Stimulated activated naive CD8-positive, alpha-beta T cell treated with anti-CD3 and anti-CD28 coated beads, Interleukin-15, Interleukin-2, amounts not matched to agents 100 ng/mL and 50 ng/mL, for 24 hours (primary cell): Measurements from ENCODE around the gene CPNE2.

Experiments
- H3K27ac Mint-ChIP-seq: one replicate; pipeline ENCODE4 v1.8.0; 2021; ENCODE audit warnings: mild to moderate bottlenecking, mixed read lengths
- H3K27me3 Mint-ChIP-seq: one replicate; pipeline ENCODE4 v1.8.0; 2021; ENCODE audit warnings: mixed read lengths
- H3K36me3 Mint-ChIP-seq: one replicate; pipeline ENCODE4 v1.8.0; 2021; ENCODE audit warnings: low read depth, mixed read lengths
- H3K4me1 Mint-ChIP-seq: one replicate; pipeline ENCODE4 v1.8.0; 2021; ENCODE audit warnings: low read depth, mixed read lengths
- H3K4me3 Mint-ChIP-seq: one replicate; pipeline ENCODE4 v1.8.0; 2021; ENCODE audit warnings: mild to moderate bottlenecking, mixed read lengths
- H3K9me3 Mint-ChIP-seq: one replicate; pipeline ENCODE4 v1.8.0; 2021; ENCODE audit warnings: mixed read lengths

The CPNE2 gene

DNA sequence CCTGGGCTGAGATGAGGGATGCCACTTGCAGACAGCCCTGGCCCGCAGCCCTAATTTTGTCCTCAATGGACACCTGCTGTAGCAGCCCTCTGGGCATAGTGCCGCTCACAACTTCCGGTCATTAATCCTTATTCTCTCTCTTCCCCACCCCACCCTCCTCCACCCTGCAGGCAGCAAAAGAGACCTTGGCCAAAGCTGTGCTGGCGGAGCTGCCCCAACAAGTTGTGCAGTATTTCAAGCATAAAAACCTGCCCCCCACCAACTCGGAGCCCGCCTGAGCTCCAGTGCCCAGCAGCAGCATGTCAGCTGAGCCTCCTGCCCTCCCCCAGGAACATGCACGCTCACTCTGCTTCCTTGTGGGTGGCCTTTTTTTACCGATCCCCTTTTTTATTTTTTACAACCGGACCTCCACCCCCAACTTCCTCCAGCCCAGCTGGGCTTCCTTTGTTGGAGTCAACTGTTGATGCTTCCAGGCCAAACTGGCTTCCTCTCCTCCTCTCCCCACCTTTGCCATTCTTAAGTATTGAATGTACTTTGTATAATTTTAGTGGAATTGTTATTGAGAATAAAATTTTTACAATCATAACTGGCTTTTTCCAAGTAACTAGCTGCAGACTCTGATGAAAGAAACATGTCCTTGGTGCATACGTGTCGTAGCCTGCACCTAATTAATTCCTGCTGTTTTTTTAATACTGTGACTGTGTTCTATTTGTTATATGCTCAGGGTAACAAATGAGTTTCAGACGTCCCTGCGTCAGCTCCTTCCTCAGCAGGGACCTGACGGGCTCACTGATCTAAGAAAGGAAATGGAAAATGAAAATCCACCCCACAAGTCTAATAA, 55.2 kb downstream of the CPNE2 start:
- Mint-ChIP-seq H3K9me3 (no peaks in the 10 kb centered on the region), H3K4me3 (no peak overlapping the region), H3K4me1 (peaks cover 29% of the 10 kb centered on the region), H3K27ac (peak overlapping the region; percentile 39), H3K27me3 (no peaks in the 10 kb centered on the region), H3K36me3 (peaks cover 7% of the 10 kb centered on the region)

DNA sequence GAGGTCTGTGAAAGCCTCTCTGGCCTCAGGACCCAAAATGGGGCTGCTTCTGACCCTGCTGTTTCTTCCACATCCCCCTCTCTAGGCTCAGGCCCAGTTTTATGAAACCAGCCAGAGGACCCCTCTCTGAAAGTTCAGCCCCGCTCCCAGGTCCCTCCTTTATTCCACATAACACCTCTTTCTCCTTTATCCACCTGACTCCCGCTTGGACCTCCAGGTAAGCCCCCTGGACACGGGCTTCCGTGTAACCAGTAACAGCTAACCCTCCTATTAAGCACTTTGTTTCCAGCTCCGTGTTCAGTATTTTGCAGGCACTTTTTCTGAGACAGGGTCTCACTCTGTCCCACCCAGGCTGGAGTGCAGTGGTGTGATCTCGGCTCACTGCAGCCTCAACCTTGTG, 56.1 kb downstream of the CPNE2 start:
- Mint-ChIP-seq H3K36me3 (peaks cover 15% of the 10 kb centered on the region), H3K27me3 (no peaks in the 10 kb centered on the region), H3K4me3 (no peak overlapping the region), H3K4me1 (peaks cover 23% of the 10 kb centered on the region), H3K9me3 (no peaks in the 10 kb centered on the region), H3K27ac (no peak overlapping the region)

DNA sequence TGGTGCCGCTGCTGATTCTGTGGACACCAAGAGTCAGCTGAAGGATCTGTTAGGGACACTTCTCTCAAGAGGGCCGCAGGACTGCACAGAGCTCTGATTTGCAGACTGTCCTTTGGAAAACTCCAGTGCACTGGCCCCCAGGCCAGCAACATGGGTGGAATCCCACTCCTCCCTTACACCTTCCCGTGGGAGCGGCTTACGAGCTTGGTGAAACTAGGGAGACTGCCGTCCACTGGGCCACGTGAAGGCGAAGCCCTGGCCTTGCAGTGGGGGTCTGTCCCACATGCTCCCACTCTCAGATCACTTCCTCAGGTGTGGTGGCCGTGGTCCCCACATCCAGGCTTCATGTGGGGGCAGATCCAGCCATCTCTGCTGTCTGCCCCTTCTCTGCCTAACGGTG, 57.0 kb downstream of the CPNE2 start:
- H3K27ac Mint-ChIP-seq = no peak overlapping the region
- no peaks in the 10 kb centered on the region for H3K27me3 Mint-ChIP-seq
- no peak overlapping the region for H3K4me3 Mint-ChIP-seq
- H3K36me3 Mint-ChIP-seq = peaks cover 24% of the 10 kb centered on the region
- no peaks in the 10 kb centered on the region for H3K9me3 Mint-ChIP-seq
- H3K4me1 Mint-ChIP-seq = peaks cover 23% of the 10 kb centered on the region

DNA sequence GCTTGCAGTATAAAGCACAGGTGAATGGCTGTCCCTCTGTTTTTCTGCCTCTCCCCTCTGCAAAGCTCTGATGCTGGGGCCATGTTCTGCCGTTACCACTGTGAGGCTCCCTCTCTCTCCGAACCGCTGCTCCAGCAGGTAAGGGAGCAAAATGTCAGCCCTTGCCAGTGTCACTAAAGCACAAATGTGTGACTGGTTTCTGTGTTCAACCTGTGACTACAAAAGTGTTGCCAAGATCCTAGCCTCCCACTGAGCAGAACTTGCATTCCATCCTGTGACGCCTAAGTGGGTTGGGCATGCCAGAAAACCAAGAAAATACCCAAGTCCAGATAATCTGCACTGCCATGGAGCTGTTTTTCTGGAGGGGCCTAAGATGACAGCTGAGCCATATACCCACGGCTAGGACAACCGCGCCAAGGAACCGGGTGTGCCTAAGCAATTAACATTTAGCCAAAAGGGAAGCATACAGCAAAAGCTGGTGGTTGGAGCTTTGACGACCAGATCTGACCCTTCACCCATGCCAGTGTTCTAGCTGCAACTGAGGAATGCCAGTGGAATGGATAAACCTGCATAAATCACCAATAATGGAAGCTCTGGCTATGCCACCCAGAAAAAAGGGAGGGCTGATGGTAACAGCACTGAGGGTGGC, 58.4 kb downstream of the CPNE2 start:
- H3K27me3 Mint-ChIP-seq = no peaks in the 10 kb centered on the region
- peaks cover 23% of the 10 kb centered on the region for H3K4me1 Mint-ChIP-seq
- peaks cover 34% of the 10 kb centered on the region for H3K36me3 Mint-ChIP-seq
- H3K4me3 Mint-ChIP-seq = no peak overlapping the region
- H3K9me3 Mint-ChIP-seq = no peaks in the 10 kb centered on the region
- H3K27ac Mint-ChIP-seq = no peak overlapping the region

DNA sequence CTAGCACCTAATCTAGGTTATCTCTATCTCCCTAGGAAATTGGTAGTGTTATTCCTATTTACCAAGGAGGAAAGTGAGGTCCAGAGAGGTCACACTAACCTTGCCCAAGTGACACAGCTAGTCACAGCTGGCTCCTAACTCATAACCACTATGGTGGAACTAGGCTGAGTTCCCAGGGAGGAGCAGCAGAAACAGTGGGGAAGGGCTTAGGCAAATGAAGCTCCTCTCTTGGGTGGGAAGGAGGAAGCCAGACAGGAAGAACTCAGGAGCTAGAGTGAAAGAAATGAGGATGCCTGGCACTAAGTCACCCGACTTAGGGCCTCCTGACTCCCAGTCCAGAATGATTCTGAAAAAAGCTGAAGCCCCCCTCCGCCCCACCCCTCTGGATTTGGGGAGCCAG, 59.0 kb downstream of the CPNE2 start:
- no peaks in the 10 kb centered on the region for H3K27me3 Mint-ChIP-seq
- H3K36me3 Mint-ChIP-seq = peaks cover 40% of the 10 kb centered on the region
- peaks cover 23% of the 10 kb centered on the region for H3K4me1 Mint-ChIP-seq
- H3K9me3 Mint-ChIP-seq = no peaks in the 10 kb centered on the region
- H3K27ac Mint-ChIP-seq = no peak overlapping the region
- no peak overlapping the region for H3K4me3 Mint-ChIP-seq

DNA sequence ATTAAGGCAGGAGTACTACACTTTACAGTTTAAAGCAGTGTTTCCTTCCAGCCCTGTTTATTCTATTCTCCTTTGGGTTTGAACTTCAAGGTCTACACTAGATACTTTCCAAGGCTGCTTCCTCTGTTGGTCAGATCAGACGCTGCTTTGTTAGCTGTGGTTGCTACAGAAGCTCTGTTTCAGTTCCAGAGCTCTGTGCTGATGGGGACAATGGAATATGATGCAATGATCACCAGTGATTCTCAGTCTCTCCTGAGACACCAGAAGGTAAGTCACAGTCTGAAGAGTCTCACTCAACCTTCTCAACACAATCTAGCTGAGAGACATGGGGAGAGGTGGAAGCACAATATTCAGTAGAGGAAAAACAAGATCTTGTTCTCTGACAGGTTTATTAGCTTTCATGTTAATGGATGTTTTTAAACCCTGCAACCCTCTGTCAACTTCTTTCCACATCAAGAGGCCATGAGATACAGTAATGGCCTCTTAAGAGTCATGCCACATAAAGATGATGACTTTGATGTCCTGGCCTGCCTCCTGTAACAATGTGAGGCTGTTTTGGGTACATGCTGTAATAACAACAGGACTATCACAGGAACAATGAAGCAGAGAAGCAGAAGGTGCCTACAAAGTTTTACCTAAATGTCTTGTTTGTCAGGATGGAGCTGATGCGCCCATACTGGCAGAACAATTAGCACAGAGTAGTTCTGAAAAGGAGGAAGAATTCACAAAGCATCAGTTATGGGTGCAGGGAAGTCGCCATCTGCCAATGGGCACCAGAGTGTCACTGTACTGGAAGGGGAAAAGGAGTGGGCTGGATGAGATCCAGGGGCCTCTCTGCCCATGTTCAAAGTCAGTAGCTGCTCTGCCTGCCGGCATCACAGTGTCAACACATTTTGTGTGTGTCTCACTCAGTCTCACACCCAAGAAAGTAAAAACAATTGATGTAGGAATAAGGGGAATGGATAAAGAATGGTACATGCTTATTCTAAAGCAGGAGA, 60.0 kb downstream of the CPNE2 start:
- peaks cover 48% of the 10 kb centered on the region for H3K36me3 Mint-ChIP-seq
- H3K4me3 Mint-ChIP-seq = no peak overlapping the region

DNA sequence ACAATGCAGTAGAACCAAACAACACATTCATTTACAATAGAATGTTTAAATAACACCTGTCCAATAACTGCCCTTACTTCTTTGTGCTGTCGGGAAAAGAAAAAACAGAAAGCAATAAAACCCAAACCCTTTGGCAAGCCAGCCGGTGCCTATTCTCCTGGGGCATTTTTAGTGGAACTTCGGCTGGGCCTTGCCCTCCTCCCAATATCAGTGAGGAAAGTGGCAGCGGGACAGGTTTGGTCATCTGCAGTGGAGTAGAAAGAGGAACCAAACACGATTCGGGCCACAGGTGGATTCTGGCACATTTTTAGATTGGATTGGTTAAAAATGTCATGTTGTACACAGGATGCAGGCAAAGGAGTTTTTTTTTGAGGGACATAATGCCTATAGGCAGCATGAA, 61.5 kb downstream of the CPNE2 start:
- H3K9me3 Mint-ChIP-seq = no peaks in the 10 kb centered on the region
- H3K4me1 Mint-ChIP-seq = peaks cover 12% of the 10 kb centered on the region
- H3K4me3 Mint-ChIP-seq = no peak overlapping the region
- no peak overlapping the region for H3K27ac Mint-ChIP-seq
- H3K27me3 Mint-ChIP-seq = no peaks in the 10 kb centered on the region
- peaks cover 58% of the 10 kb centered on the region for H3K36me3 Mint-ChIP-seq

More for the DNA sequence above, 60.0 kb downstream of the CPNE2 start:
- Mint-ChIP-seq H3K9me3 (no peaks in the 10 kb centered on the region), H3K27me3 (no peaks in the 10 kb centered on the region), H3K27ac (peak overlapping the region; percentile 62), H3K4me1 (peaks cover 17% of the 10 kb centered on the region)

DNA sequence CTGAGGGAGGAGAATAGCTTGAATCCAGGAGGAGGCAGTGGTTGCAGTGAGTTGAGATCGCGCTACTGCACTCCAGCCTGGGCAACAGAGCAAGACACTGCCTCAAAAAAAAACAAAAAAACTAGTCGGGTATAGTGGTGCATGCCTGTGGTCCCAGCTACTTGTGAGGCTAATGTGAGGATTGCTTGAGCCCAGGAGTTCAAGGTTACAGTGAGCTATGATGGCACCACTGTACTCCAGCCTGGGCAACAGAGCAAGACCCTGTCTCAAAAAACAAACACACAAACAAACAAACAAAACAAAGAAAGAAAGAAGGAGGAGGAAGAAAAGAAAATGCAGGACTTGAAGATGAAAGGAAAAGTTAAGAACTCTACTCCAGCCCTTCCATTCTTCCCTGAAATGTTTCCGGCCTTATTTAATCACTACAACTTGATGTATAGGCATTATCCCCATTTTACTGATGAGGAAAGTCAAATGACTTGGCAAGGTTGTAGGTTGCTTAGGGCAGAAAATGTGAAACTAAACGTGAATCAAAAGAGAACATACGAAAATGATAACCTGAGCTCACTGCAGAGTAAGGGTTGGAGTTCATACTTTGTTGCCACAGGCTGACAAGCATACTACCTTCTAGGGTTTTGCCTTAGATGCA, 63.4 kb downstream of the CPNE2 start:
- peaks cover 71% of the 10 kb centered on the region for H3K36me3 Mint-ChIP-seq
- H3K9me3 Mint-ChIP-seq = no peaks in the 10 kb centered on the region
- peaks cover 12% of the 10 kb centered on the region for H3K4me1 Mint-ChIP-seq
- no peak overlapping the region for H3K27ac Mint-ChIP-seq
- no peaks in the 10 kb centered on the region for H3K27me3 Mint-ChIP-seq
- H3K4me3 Mint-ChIP-seq = no peak overlapping the region

DNA sequence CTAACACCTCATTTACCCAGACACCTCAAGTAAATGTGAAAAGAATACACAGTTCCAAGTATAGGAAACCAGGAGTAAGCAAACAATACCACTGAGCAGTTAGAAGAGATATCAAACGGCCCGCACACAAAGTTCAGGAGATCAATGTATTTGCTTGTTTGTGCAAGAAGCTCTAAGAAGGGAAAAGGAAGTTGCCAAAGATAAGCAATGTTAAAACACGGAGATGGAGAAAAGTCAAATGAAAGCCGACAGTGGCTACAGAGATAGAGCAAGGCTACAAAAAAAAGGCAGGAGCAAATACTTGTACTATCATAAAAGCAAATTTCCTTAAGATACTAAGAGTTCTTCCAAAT, 63.9 kb downstream of the CPNE2 start:
- Mint-ChIP-seq H3K27me3 (no peaks in the 10 kb centered on the region), H3K4me1 (peaks cover 12% of the 10 kb centered on the region), H3K9me3 (no peaks in the 10 kb centered on the region), H3K27ac (no peak overlapping the region), H3K36me3 (peaks cover 76% of the 10 kb centered on the region), H3K4me3 (no peak overlapping the region)

DNA sequence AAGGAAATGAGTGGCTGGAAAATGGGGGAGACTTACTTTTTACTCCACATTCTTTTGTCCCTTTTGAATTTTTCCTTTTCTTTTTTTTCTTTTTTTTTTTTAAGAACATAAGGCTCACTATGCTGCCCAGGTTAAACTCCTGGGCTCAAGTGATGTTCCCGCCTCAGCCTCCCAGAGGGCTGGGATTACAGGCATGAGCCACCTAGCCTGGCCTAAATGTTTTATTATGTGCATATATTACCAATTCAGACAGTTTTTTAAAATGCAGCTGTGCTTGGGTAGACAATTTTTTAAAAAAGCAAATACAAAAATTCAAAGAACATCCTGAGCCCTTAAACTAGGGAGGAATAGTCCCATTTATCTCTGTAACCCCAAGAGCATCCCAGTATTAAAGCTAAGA, 65.2 kb downstream of the CPNE2 start:
- Mint-ChIP-seq H3K4me3 (no peak overlapping the region), H3K4me1 (peaks cover 2% of the 10 kb centered on the region), H3K9me3 (no peaks in the 10 kb centered on the region), H3K36me3 (peaks cover 70% of the 10 kb centered on the region), H3K27ac (no peak overlapping the region), H3K27me3 (no peaks in the 10 kb centered on the region)

DNA sequence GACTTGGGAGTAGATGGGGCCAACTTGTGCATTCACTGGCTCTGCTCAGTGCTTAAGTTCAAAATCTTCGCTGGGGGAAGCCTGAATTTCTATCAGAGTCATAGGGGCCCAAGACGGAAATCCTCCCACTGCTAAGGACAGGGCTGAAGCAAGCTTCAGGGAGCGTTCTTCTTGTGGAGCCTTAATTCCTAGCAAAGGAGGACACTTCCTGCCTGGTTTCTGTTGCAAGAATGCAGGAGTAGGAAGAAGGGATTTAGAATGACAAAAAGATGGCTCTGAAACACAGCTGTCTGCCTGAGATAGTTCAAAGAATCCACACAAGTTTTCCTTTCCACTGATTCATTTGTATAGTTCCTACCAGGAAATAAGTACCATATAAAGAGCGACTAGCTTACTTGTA, 67.1 kb downstream of the CPNE2 start:
- Mint-ChIP-seq H3K9me3 (no peaks in the 10 kb centered on the region), H3K36me3 (peaks cover 66% of the 10 kb centered on the region), H3K27me3 (no peaks in the 10 kb centered on the region), H3K4me1 (no peaks in the 10 kb centered on the region), H3K27ac (no peak overlapping the region), H3K4me3 (no peak overlapping the region)

DNA sequence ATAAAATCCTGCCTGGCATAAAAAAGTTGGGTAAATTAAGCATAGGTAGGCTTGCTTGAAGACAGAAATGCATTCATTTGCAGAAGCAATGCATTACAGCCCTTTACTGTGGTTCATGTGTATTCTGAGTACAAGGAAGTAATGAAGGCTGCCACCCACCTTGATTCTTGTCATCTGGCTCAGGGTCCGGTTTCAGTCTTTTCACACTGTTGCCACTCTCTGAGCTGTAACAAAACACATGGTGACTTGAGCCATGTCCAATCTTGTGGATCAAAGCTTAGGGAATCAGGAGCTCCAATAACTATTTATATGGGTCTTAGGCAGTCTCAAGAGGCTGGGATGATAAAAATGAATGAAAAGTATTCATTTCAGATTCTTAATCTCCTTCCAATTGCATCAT, 71.5 kb downstream of the CPNE2 start:
- Mint-ChIP-seq H3K27me3 (no peaks in the 10 kb centered on the region), H3K9me3 (no peaks in the 10 kb centered on the region), H3K36me3 (peaks cover 63% of the 10 kb centered on the region), H3K4me1 (no peaks in the 10 kb centered on the region), H3K4me3 (no peak overlapping the region), H3K27ac (no peak overlapping the region)

DNA sequence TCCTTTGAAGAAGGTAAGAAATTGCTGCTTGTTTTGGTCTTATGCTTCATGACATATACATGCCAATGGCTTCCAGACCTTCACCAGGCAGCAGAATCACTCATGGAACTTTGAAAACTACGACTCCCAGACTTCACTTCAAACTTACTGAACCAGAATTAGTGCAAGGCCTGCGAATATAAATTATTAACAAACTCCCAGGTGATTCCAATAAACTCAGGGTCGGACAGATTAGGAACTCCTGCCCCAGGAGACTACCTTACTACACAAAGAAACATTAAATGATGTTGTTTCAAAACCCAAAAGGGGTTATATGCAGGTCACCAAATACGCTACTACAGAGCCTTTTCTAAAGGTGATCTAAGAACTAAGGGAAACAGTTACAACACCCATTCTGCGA, 73.1 kb downstream of the CPNE2 start:
- Mint-ChIP-seq H3K36me3 (peaks cover 58% of the 10 kb centered on the region), H3K9me3 (no peaks in the 10 kb centered on the region), H3K27me3 (no peaks in the 10 kb centered on the region), H3K4me1 (no peaks in the 10 kb centered on the region), H3K27ac (no peak overlapping the region), H3K4me3 (no peak overlapping the region)

DNA sequence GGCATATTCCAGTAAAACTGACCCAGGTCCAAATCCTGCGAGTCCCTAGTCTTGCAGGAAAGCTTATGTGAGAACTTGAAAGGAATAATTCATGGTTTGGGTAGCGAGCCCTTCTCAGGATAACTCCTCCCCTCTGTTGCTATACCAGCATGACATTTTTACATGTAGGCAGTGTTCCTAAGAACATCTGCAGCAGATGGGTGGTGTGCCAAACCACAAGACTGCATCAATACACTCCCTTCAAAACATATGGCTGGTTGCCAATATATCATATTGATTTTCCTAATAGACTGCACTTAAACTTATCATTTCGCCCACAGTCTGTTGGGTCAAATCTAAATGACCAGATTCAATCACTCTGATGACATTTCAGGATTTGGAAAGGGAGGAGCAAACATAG, 73.6 kb downstream of the CPNE2 start:
- Mint-ChIP-seq H3K27ac (no peak overlapping the region), H3K4me1 (no peaks in the 10 kb centered on the region), H3K36me3 (peaks cover 58% of the 10 kb centered on the region), H3K9me3 (no peaks in the 10 kb centered on the region), H3K4me3 (no peak overlapping the region), H3K27me3 (no peaks in the 10 kb centered on the region)
